Endothelial cell (in vitro differentiated cells): ENCODE data around the gene TLR1. TPM values are rescaled to one million over a fixed set of nuclear protein-coding genes. Genes with fewer than 3 reads are reported as not detected.
A peak's percentile ranks its signal among the peaks of the same experiment; 100 is the strongest.
"Not testable (repeated sequence)": the region's sequence is repeated elsewhere in the genome, so short reads cannot be mapped to it uniquely, and the experiment has no call there.

Source experiments
- DNase-seq: peaks from one replicate; pipeline ENCODE4 v3.0.0; 2021; ENCODE audit warnings: low spot score
- H3K27ac Mint-ChIP-seq: one replicate; pipeline ENCODE4 v1.8.0; 2021; ENCODE audit warnings: mixed read lengths, inconsistent platforms; ENCODE audit not compliant: unreplicated experiment
- H3K27me3 Mint-ChIP-seq: one replicate; pipeline ENCODE4 v1.8.0; 2021; ENCODE audit warnings: mild to moderate bottlenecking, moderate library complexity, mixed read lengths, inconsistent platforms; ENCODE audit not compliant: unreplicated experiment
- H3K36me3 Mint-ChIP-seq: one replicate; pipeline ENCODE4 v1.8.0; 2021; ENCODE audit warnings: mild to moderate bottlenecking, low read depth, mixed read lengths, inconsistent platforms; ENCODE audit not compliant: unreplicated experiment
- H3K4me1 Mint-ChIP-seq: one replicate; pipeline ENCODE4 v1.8.0; 2021; ENCODE audit warnings: mild to moderate bottlenecking, mixed read lengths, inconsistent platforms; ENCODE audit not compliant: unreplicated experiment
- H3K4me3 Mint-ChIP-seq: one replicate; pipeline ENCODE4 v1.8.0; 2021; ENCODE audit warnings: mild to moderate bottlenecking, mixed read lengths, inconsistent platforms; ENCODE audit not compliant: unreplicated experiment
- H3K9me3 Mint-ChIP-seq: one replicate; pipeline ENCODE4 v1.8.0; 2021; ENCODE audit warnings: mixed read lengths, inconsistent platforms; ENCODE audit not compliant: unreplicated experiment
- total RNA-seq: library from RNA; stranded (reverse); fragmentation: NEBNext Ultra II Directional; extraction: Animal tissue kit (Norgen Biotek cat#: 25700); gene quantifications from one replicate; pipeline ENCODE4 v1.2.1, GENCODE V29; 2021; ENCODE audit not compliant: unreplicated experiment
- TF ChIP-seq, protein P1 (sequence below): fragments of 200-600 bp; sonication (generic); IDR thresholded peaks from one replicate; pipeline ENCODE4 v1.5.0; 2021; ENCODE audit warnings: antibody characterized with exemption; ENCODE audit not compliant: unreplicated experiment

TLR1 gene
- total RNA-seq, 1 donor from 2014 or later = 0.23 TPM

GRCh38 chr4:38782452-38783108 is 22.0 kb downstream of the TLR1 start, which contains the start of gene TLR10:
TSS of gene TLR10 (minus strand) at chr4:38782990. CDS start at chr4:38775590, 7,400 bp downstream.
- TF ChIP-seq, protein P1, sequence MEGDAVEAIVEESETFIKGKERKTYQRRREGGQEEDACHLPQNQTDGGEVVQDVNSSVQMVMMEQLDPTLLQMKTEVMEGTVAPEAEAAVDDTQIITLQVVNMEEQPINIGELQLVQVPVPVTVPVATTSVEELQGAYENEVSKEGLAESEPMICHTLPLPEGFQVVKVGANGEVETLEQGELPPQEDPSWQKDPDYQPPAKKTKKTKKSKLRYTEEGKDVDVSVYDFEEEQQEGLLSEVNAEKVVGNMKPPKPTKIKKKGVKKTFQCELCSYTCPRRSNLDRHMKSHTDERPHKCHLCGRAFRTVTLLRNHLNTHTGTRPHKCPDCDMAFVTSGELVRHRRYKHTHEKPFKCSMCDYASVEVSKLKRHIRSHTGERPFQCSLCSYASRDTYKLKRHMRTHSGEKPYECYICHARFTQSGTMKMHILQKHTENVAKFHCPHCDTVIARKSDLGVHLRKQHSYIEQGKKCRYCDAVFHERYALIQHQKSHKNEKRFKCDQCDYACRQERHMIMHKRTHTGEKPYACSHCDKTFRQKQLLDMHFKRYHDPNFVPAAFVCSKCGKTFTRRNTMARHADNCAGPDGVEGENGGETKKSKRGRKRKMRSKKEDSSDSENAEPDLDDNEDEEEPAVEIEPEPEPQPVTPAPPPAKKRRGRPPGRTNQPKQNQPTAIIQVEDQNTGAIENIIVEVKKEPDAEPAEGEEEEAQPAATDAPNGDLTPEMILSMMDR = peak; percentile 80
- H3K4me3 Mint-ChIP-seq = no peak within 1 kb of the TSS
- no peaks in the 10 kb centered on the region for H3K9me3 Mint-ChIP-seq
- H3K4me1 Mint-ChIP-seq = no peaks in the 10 kb centered on the region
- peak; percentile 26 for DNase-seq
- no peak within 1 kb of the TSS for H3K27ac Mint-ChIP-seq
- peaks cover 1% of the 10 kb centered on the region for H3K27me3 Mint-ChIP-seq
- no peaks in the 10 kb centered on the region for H3K36me3 Mint-ChIP-seq

DNA sequence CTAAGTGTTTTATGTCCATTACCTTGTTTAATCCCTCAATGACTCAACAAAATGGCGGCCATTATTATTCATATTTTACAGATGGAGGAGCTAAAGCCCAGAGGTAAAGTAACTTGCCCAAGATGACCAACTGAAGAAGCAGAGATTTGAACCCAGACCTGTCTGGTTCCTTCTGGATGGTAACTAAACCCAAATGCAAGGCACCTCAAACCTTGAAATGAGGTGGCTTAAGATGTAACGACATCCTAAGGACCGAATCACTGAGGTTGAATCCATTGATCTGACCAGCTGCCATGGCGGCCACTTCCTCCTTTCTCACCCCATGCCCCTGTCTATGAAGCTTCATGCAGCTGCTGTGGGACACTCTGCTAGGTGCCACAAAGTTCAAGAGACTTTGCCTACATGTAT is 22.7 kb downstream of the TLR1 start:
- Mint-ChIP-seq H3K4me1 (no peaks in the 10 kb centered on the region), H3K27me3 (peaks cover 1% of the 10 kb centered on the region), H3K9me3 (no peaks in the 10 kb centered on the region), H3K36me3 (no peaks in the 10 kb centered on the region), H3K27ac (no peak overlapping the region), H3K4me3 (no peak overlapping the region)
- DNase-seq = no peak
- TF ChIP-seq, protein P1 = no peak

DNA sequence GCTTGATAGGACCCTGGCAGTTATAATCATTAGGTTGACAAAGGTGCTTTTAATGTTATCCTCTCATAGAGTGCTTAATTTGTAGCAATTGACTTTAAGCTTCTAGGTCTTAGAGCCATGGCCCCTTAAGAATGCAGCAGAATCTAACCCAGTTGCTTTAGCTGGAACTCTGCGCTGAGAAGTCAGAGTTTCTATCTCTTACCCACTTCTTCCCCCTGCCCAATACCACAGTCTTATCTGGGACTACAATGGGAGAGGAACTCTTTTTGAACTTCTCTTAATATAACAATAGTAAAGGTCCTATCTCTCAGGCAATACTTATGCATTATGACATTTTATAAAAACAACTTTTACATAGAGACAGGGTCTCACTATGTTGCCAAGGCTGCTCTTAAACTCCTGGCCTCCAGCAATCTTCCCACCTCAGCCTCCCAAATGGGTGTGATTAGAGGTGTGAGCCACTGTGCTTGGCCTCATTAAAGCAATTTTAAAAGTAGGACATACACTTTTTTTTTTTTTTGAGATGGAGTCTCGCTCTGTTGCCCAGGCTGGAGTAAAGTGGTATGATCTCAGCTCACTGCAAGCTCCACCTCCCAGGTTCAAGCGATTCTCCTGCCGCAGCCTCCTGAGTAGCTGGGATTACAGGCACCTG is 23.6 kb downstream of the TLR1 start:
- DNase-seq = no peak
- Mint-ChIP-seq H3K4me1 (no peaks in the 10 kb centered on the region), H3K27ac (no peak overlapping the region), H3K4me3 (no peak overlapping the region), H3K9me3 (no peaks in the 10 kb centered on the region), H3K36me3 (no peaks in the 10 kb centered on the region), H3K27me3 (peaks cover 1% of the 10 kb centered on the region)
- TF ChIP-seq, protein P1 = no peak

DNA sequence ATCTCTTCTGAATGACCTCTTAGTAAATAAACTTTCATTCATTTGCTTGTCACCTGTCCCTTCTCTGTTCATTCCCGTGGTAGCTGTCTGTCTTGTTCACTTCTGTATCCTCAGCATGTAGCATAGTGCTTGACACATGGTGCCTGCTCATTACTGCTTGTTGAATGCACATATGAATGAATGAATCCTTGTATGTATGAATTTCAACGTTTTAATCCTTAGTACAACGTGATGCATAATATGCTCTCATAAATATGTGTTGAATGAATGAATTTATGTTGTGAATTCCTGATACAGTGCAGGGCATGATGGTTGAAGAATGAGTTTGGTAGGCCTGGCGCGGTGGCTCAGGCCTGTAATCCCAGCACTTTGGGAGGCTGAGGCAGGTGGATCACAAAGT is 24.8 kb downstream of the TLR1 start:
- H3K4me1 Mint-ChIP-seq = no peaks in the 10 kb centered on the region
- TF ChIP-seq, protein P1 = no peak
- no peaks in the 10 kb centered on the region for H3K9me3 Mint-ChIP-seq
- no peak overlapping the region for H3K27ac Mint-ChIP-seq
- no peak overlapping the region for H3K4me3 Mint-ChIP-seq
- no peaks in the 10 kb centered on the region for H3K36me3 Mint-ChIP-seq
- H3K27me3 Mint-ChIP-seq = peaks cover 1% of the 10 kb centered on the region
- no peak for DNase-seq

- not testable (repeated sequence) for H3K27ac Mint-ChIP-seq, H3K9me3 Mint-ChIP-seq, H3K4me3 Mint-ChIP-seq, H3K27me3 Mint-ChIP-seq, H3K4me1 Mint-ChIP-seq, H3K36me3 Mint-ChIP-seq, DNase-seq
These were observed 26.7 kb downstream of the TLR1 start for GRCh38 chr4:38777925-38778324.
